Dendritic cell treated with granulocyte-macrophage colony-stimulating factor and Interleukin-4, amounts not matched to agents 40 ng/mL and 50 ng/mL, for 4 days (primary cell): ENCODE measurements around the gene CUL4A.
"Not testable (repeated sequence)": the region's sequence is repeated elsewhere in the genome, so short reads cannot be mapped to it uniquely, and the experiment has no call there.

Experiments
- H3K27ac Mint-ChIP-seq: one replicate; pipeline ENCODE4 v1.8.0; 2022; ENCODE audit warnings: mild to moderate bottlenecking, mixed read lengths
- H3K27me3 Mint-ChIP-seq: one replicate; pipeline ENCODE4 v1.8.0; 2022; ENCODE audit warnings: mild to moderate bottlenecking, mixed read lengths
- H3K36me3 Mint-ChIP-seq: one replicate; pipeline ENCODE4 v1.8.0; 2022; ENCODE audit warnings: low read depth, mixed read lengths
- H3K4me1 Mint-ChIP-seq: one replicate; pipeline ENCODE4 v1.8.0; 2022; ENCODE audit warnings: low read depth, mixed read lengths
- H3K4me3 Mint-ChIP-seq: one replicate; pipeline ENCODE4 v1.8.0; 2022; ENCODE audit warnings: mild to moderate bottlenecking, moderate library complexity, mixed read lengths
- H3K9me3 Mint-ChIP-seq: one replicate; pipeline ENCODE4 v1.8.0; 2022; ENCODE audit warnings: mixed read lengths
- intact Hi-C: fragments of 100-400 bp; cut with micrococcal nuclease; formaldehyde crosslinking; loops from one replicate; pipeline ENCODE4 v1.15.0; 2022

Gene CUL4A

DNA sequence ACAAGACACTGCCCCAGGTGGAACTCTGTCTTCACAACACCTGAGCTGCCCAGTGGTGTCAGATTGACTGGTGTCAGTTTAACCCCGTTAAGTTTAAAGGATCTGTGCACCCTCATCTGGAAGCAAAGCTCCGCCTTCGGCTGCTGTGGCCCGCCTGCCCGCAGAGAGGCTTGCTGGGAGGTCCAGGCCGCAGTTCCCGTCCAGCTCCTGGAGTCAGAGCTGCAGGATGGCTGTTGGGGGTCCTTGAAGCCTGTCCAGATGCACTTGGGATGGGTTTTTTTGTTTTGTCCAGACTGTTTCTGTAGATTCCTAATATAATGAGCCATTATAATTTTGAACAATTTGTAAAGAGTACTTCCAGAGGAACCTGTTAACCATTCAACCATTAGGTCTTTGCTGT lies 16.1 kb downstream of the CUL4A start:
- peaks cover 99% of the 10 kb centered on the region for H3K36me3 Mint-ChIP-seq
- H3K4me1 Mint-ChIP-seq: no peaks in the 10 kb centered on the region
- no peaks in the 10 kb centered on the region for H3K27me3 Mint-ChIP-seq
- intact Hi-C loops: no loop called here
- H3K9me3 Mint-ChIP-seq: no peaks in the 10 kb centered on the region
- H3K27ac Mint-ChIP-seq: no peak overlapping the region
- no peak overlapping the region for H3K4me3 Mint-ChIP-seq

DNA sequence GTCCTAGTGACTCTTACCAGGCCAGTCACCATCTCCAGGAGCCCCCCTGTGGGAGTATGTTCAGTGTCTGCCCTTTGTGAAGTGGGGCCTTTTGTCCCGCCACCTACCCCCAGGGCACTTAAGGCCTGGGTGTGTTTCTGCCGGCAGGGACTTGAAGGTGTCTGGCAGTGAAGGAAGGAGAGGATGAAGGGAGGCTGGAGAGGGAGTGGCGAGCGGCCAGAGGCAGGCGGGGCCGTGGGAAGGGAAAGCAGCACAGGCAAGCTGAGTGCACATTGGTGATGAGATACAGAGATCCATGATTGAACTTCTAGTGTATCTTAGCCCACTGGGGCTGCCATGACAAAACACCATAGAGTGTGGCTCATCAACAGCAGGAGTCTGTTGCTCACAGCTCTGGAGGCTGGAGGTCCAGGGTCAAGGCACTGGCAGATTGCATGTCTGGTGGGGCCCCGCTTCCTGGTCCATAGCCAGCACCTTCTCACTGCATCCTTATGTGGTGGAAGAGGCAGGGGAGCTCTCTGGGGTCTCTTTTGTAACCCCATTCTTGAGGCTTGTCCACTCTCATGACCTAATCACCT lies 17.5 kb downstream of the CUL4A start:
- H3K36me3 Mint-ChIP-seq: peaks cover 97% of the 10 kb centered on the region
- H3K27ac Mint-ChIP-seq: no peak overlapping the region
- H3K9me3 Mint-ChIP-seq: no peaks in the 10 kb centered on the region
- H3K4me3 Mint-ChIP-seq: no peak overlapping the region
- H3K27me3 Mint-ChIP-seq: no peaks in the 10 kb centered on the region
- intact Hi-C loops: no loop called here
- no peaks in the 10 kb centered on the region for H3K4me1 Mint-ChIP-seq

DNA sequence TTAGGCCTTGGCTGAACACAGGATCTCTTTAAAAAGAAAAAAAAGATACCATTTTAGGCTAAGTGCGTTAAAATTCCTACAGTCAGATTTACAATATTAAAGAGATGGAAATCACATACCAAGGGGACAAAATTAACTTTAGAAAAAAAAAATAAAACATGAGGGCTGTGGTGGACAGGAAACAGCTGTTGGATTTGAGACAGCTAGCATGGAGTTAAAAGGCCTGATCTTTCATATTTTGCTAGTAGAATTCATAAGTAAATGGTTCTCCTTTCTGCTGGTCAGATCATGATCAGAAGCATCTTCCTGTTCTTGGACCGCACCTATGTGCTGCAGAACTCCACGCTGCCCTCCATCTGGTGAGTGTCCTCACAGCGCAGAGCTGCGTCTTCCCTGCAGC lies 19.7 kb downstream of the CUL4A start:
- H3K9me3 Mint-ChIP-seq: no peaks in the 10 kb centered on the region
- H3K4me3 Mint-ChIP-seq: no peak overlapping the region
- no peaks in the 10 kb centered on the region for H3K4me1 Mint-ChIP-seq
- no peaks in the 10 kb centered on the region for H3K27me3 Mint-ChIP-seq
- no peak overlapping the region for H3K27ac Mint-ChIP-seq
- intact Hi-C loops: no loop called here
- peaks cover 97% of the 10 kb centered on the region for H3K36me3 Mint-ChIP-seq

DNA sequence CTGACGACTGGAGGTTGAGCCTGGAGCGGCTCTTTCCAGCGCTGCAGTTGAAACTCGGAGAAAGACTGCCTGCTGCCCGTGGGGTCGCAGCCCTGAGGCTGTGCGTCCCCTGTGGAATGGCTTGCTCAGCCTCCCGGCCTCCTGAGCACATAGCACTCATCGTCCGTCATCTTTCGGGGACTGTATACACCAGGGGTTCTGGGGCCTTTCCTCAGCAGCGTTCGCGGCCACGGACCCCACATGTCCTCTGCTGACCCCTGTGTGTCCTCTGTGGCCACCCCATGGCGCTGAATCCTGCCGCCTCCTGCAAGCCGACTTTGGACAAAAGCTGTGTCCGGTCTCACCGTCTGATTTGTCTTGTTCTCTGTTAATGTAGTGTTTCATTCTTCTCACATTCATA lies 20.4 kb downstream of the CUL4A start:
- no peaks in the 10 kb centered on the region for H3K4me1 Mint-ChIP-seq
- no peaks in the 10 kb centered on the region for H3K9me3 Mint-ChIP-seq
- H3K36me3 Mint-ChIP-seq: peaks cover 97% of the 10 kb centered on the region
- H3K27ac Mint-ChIP-seq: peak overlapping the region; percentile 31
- intact Hi-C loops: no loop called here
- H3K4me3 Mint-ChIP-seq: no peak overlapping the region
- no peaks in the 10 kb centered on the region for H3K27me3 Mint-ChIP-seq

DNA sequence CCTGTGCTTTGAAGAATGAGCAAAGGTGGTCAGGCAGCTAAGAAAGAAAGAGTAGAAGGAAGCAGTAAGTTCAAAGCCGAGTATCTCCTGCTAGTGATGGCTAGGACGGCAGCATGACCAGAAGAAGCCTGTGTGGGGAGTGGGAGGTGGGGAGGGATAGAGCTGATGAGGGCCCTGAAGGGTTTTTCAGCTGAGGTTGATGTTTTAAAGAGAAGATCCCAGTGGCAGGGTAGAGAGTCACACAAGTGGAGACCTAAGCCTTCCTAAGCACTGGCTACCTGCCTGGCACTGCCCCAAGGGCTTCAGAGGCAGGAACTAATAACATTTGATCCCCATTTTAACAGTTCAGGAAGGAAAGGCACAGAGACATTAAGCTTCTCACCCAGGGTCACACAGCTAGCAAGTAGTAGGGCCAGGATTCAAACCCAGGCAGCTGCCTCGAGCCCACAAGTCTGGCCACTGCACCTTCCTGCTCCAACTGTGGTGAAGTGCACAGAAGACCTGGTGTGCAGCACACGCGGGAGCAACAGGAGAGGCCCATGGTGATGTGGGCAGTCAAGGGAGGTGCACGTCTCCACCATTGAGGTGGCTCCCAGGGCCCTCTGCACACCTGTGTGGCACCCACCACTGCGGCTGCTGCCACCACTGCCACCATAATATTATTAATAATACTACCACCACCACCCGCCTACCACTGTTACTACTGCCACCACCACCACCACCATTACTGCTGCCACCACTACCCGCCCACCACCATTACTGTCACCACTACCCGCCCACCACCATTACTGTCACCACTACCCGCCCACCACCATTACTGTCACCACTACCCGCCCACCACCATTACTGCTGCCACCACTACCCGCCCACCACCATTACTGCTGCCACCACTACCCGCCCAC lies 22.1 kb downstream of the CUL4A start:
- intact Hi-C loops: no loop called here
- Mint-ChIP-seq H3K4me3 (no peak overlapping the region), H3K27ac (no peak overlapping the region), H3K9me3 (no peaks in the 10 kb centered on the region), H3K4me1 (no peaks in the 10 kb centered on the region), H3K27me3 (no peaks in the 10 kb centered on the region), H3K36me3 (peaks cover 97% of the 10 kb centered on the region)

DNA sequence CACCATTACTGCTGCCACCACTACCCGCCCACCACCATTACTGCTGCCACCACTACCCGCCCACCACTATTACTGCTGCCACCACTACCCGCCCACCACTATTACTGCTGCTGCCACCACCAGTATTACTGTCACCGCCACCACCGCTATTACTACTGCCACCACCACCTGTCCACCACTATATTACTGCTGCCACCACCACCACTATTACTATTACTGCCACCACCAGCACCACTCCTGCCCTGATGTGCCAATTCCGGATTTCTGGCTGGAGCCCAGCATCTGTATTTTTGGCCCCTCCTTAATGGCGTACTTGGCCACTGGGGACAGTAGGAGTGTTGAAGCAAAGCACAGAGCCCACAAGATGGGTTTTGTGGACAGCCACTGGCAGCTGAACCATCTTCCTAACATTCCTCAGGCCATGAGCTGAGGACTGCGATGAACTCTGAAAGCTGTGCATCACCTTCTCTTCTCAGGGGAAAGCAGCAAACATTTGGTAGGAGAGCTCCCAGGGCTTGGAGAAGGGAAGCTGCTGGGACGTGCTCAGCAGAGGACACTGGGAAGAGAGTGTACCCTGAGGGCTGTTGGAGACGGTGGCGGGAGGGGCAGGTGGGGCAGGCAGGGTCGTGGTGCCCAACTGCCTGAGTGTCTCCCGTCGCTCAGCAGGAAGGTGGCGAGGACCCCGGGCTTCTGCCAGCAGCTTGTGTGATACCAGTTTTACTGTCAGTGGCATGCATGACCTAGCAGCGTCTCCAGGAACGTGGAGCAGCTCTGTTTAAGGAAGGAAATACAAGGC lies 23.0 kb downstream of the CUL4A start:
- peaks cover 97% of the 10 kb centered on the region for H3K36me3 Mint-ChIP-seq
- H3K27ac Mint-ChIP-seq: no peak overlapping the region
- H3K27me3 Mint-ChIP-seq: no peaks in the 10 kb centered on the region
- intact Hi-C loops: no loop called here
- no peaks in the 10 kb centered on the region for H3K9me3 Mint-ChIP-seq
- no peak overlapping the region for H3K4me3 Mint-ChIP-seq
- H3K4me1 Mint-ChIP-seq: no peaks in the 10 kb centered on the region

DNA sequence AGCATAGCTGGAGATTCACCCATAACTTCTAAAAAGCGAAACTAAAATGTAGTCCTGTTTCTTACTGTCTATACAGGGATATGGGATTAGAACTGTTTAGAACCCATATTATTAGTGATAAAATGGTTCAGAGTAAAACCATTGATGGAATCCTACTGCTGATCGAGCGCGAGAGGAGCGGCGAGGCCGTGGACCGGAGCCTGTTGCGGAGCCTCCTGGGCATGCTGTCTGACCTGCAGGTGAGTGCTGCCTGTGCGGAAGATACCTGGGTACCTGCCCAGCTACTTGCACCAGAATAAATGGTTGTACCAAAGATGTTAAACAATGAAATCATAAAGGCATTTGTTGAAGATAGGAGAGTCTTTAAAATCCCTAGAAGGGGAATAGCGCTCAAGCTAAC lies 23.7 kb downstream of the CUL4A start:
- peaks cover 97% of the 10 kb centered on the region for H3K36me3 Mint-ChIP-seq
- no peaks in the 10 kb centered on the region for H3K9me3 Mint-ChIP-seq
- intact Hi-C loops: no loop called here
- no peaks in the 10 kb centered on the region for H3K4me1 Mint-ChIP-seq
- no peak overlapping the region for H3K27ac Mint-ChIP-seq
- H3K27me3 Mint-ChIP-seq: no peaks in the 10 kb centered on the region
- H3K4me3 Mint-ChIP-seq: no peak overlapping the region

DNA sequence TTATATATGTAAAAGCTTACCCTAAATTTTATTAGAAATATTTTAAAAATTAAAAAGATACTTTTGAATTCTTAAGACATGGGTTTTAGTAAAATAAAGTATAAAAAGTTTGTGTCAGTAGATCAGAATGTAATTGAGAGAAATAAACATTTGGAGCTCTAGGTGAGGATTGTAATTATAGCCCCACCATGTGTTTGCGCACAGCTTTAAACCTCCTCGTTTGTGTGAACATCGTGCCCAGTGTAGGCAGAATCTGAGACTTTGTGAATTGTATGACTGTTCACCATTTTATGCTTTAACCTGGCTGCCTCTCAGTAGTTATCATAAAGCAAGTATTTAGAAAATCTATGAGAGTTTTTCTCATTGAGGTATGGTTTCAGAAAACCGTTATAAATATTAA lies 29.1 kb downstream of the CUL4A start:
- Mint-ChIP-seq H3K9me3 (no peaks in the 10 kb centered on the region), H3K4me3 (no peak overlapping the region), H3K4me1 (no peaks in the 10 kb centered on the region), H3K27me3 (no peaks in the 10 kb centered on the region), H3K27ac (no peak overlapping the region), H3K36me3 (peaks cover 94% of the 10 kb centered on the region)
- intact Hi-C loops: no loop called here

DNA sequence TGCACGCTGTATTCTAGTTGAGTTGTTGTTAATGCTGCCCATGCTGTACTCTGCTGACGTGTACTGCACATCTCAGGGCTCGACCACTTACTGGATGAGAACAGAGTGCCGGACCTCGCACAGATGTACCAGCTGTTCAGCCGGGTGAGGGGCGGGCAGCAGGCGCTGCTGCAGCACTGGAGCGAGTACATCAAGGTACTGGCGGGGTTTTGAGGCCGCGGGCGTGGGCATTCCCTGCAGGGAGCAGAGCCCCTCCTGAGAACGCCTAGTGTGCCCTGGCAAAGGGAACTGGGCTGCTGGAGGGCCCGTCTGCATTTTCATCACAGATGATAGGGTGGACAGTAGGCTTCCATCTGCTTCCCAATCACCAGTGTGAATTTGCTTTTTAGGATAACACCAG lies 29.9 kb downstream of the CUL4A start:
- H3K4me3 Mint-ChIP-seq: no peak overlapping the region
- no peaks in the 10 kb centered on the region for H3K27me3 Mint-ChIP-seq
- H3K9me3 Mint-ChIP-seq: no peaks in the 10 kb centered on the region
- intact Hi-C loops: no loop called here
- H3K36me3 Mint-ChIP-seq: peaks cover 94% of the 10 kb centered on the region
- H3K4me1 Mint-ChIP-seq: no peaks in the 10 kb centered on the region
- no peak overlapping the region for H3K27ac Mint-ChIP-seq

DNA sequence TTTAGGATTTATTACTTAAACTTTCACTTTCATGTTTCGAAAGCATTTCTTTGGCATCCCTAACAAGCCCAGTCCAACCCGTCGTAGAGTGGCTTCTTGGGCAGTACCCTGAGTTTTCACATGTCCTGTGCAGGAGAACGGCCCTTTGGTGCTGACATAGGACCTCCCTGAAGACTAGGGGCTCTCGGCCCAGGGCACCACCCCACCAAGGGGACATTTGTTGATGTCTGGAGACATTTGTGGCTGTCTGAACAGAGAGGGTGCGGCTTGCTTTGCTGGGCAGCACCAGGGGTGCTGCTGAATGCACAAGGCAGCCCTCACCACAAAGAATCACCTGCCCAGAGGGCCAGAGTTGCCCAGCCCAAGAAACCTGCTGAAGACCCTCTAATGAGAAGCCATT lies 30.6 kb downstream of the CUL4A start:
- no peak overlapping the region for H3K4me3 Mint-ChIP-seq

DNA sequence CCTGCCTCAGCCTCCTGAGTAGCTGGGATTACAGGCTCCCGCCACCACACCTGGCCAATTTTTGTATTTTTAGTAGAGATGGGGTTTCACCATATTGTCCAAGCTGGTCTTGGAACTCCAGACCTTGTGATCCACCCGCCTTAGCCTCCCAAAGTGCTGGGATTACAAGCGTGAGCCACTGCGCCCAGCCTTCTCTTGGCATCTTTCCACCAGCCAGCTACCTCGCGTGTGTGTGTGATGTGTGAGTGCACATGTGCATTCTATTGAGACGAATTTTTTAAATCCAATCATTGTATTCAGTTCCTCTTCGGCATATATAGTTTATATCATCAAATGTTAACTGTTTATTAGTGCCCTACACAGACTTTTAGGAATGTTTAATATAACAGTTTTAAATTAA lies 32.2 kb downstream of the CUL4A start:
- H3K36me3 Mint-ChIP-seq: peaks cover 94% of the 10 kb centered on the region
- H3K27ac Mint-ChIP-seq, H3K27me3 Mint-ChIP-seq, H3K4me3 Mint-ChIP-seq, H3K4me1 Mint-ChIP-seq, H3K9me3 Mint-ChIP-seq, intact Hi-C loops: not testable (repeated sequence)

More for the DNA sequence above, 30.6 kb downstream of the CUL4A start:
- Mint-ChIP-seq H3K27me3 (no peaks in the 10 kb centered on the region), H3K27ac (no peak overlapping the region), H3K9me3 (no peaks in the 10 kb centered on the region), H3K4me1 (no peaks in the 10 kb centered on the region), H3K36me3 (peaks cover 94% of the 10 kb centered on the region)
- intact Hi-C loops: no loop called here

DNA sequence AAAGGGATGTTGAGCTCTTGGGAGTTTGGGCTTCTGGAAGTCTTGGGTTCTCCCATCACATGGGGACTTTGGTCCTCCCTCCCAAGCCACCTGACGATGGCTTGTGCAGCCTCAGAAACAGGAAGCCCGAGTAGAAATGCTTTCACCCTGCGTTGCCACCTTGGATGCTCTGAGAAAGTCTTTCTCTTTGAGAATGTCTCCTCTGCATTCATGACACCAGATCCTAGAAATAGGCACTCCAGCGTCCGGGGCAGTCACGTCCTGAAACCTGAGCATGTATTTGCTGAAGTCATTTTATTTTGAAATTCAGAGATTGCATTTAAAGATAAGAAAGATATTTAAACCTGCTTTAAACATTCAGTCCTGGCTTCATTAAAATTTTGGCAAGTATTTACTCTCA lies 34.4 kb downstream of the CUL4A start:
- Mint-ChIP-seq H3K36me3 (peaks cover 99% of the 10 kb centered on the region), H3K9me3 (no peaks in the 10 kb centered on the region), H3K4me3 (no peak overlapping the region), H3K27ac (no peak overlapping the region), H3K27me3 (no peaks in the 10 kb centered on the region), H3K4me1 (no peaks in the 10 kb centered on the region)
- intact Hi-C loops: no loop called here

DNA sequence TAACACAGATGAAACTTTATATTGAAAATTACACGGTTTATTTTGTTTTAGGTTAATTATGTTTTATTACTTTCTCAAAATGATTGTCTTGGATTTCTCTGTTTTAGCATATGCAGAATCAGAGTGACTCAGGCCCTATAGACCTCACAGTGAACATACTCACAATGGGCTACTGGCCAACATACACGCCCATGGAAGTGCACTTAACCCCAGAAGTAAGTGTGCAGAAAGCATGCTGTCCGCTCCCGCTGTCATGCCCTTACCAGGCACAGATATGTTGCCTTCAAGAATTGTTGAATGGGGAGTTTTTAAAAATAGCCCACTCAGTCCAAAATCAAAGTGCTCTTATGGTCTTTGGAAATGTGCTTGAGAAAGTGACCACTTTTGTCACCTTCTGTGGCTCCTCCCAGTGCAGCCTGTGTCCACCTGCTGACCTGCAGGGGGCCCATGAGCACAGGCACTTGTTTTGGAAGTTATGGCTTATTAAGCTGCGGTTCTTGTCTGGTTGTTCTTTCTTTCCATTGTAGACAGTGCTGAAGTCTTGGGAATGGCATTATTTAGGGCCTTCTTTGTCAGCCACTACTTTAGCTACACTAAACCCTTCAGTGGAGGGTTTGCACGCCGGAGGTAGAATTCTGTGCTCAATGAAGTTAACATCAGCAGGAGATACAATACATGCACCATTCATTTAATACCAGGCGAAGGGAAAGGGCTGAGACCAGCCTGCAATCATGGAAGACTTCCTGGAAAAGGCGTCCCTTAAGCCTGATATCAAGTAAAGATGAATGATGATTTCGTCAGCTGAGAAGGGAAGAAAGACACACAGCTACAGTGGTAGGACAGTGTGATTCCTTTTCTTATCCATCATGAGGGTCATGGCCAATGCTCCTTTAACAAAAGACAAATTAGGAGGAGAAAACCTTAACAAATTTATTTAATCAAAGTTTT lies 36.7 kb downstream of the CUL4A start:
- Mint-ChIP-seq H3K27ac (no peak overlapping the region), H3K9me3 (no peaks in the 10 kb centered on the region), H3K27me3 (no peaks in the 10 kb centered on the region)

More for the DNA sequence above, 36.7 kb downstream of the CUL4A start:
- Mint-ChIP-seq H3K4me3 (no peak overlapping the region), H3K4me1 (no peaks in the 10 kb centered on the region), H3K36me3 (peaks cover 100% of the 10 kb centered on the region)
- intact Hi-C loops: loop anchor here (5.0 kb wide), 1 partner anchor 49 kb away; no protein-coding TSS in a partner anchor
